OCI-LY3 (cell line): ENCODE results near the gene JUND.

ENCODE experiments used
- EZH2phosphoT487 ChIP-seq: fragments of 200-600 bp; shearing (Covaris generic); IDR thresholded peaks from 2 replicates; pipeline ENCODE4 v1.6.1; 2018; ENCODE audit warnings: antibody characterized with exemption, mixed run types, low read depth
- TF ChIP-seq, protein P1 (sequence below): fragments of 200-600, 300-600 bp; sonication (generic); IDR thresholded peaks from 2 replicates; pipeline ENCODE4 v1.5.1; 2014; ENCODE audit warnings: antibody characterized with exemption, low read length, low read depth

DNA sequence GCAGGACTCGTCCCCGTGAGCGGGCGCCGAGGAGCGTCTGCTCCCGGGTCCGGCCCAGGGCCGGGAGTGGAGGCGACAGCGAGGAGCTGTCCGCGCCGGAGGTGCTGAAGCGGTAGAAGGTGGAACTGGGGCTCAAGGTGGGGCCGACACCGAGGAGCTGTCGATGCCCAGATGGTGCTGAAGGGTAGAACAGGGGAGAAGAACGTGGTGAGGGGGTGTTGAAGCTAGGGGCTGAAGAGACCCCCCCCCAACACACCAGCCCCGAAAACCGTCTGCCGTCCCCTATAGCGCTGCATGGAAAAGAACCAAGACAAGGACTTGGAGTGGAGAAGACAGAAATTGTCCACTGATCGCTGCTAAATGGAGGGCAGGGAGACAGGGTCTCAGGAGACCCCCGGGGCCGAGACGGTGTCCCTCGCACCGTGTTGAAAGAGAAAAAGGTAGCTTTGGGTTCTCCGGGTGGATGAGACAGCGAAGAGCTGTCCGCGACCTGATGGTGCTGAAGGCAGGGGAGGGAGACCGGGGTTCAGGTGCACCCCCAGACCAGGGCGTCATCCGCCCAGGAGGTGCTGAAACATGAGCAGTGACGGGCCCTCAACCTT lies 48.1 kb downstream of the JUND start:
- TF ChIP-seq, protein P1, sequence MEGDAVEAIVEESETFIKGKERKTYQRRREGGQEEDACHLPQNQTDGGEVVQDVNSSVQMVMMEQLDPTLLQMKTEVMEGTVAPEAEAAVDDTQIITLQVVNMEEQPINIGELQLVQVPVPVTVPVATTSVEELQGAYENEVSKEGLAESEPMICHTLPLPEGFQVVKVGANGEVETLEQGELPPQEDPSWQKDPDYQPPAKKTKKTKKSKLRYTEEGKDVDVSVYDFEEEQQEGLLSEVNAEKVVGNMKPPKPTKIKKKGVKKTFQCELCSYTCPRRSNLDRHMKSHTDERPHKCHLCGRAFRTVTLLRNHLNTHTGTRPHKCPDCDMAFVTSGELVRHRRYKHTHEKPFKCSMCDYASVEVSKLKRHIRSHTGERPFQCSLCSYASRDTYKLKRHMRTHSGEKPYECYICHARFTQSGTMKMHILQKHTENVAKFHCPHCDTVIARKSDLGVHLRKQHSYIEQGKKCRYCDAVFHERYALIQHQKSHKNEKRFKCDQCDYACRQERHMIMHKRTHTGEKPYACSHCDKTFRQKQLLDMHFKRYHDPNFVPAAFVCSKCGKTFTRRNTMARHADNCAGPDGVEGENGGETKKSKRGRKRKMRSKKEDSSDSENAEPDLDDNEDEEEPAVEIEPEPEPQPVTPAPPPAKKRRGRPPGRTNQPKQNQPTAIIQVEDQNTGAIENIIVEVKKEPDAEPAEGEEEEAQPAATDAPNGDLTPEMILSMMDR: no peak
- no peak for TF ChIP-seq EZH2phosphoT487
